Measurements from ENCODE around the gene NPLOC4. TPM values are rescaled to one million over a fixed set of nuclear protein-coding genes. Genes with fewer than 3 reads are reported as not detected.

NPLOC4 gene
- 100 to 1,000 TPM in 2 of 6 donors, 10 to 100 TPM in 4; 59.9 to 373 (median 87.4) TPM for total RNA-seq

DNA sequence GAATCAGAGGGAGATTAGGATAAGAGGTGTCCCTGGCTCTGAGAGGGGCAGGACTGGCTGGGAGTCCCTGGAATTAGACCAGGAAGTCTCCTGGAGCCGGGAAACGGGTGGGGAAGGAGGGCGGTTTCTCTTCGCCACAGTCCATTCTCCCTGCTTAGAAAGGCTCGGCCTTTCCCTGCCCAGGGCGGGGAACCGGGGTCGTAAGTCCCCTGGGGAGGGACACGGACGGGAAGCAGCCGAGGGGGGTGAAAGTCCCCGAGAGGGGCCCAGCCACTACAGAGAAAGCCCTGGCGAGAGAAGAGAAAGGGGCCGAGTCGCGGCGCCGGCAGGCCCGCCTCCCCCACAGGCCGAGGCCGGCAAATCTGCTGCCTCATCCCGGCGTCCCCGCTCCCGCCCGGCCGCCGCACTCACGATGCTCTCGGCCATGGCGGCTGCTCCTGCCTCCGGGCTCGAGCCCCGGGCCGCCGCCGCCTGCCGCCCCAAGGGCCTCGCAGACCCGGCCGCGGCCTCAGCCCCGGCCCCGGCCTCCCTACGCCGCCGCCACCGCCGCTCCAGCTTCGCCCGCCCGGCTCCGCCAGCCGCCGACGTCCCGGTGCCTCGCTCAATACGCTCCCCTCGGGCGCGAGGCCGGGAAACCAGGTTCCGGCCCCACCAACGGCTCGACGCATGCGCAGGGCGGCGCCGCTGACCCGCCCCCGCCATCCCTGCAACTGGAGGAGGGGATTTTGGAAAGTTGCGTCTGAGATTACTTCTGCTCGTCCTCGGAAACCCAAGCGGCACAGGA is at the start of gene NPLOC4, which contains the start of gene TSPAN10:
Gene NPLOC4 (minus strand): TSS at position 608 of the 784 bp plus-strand sequence. CDS start 182 bp downstream, at position 426.
Gene TSPAN10 (plus strand): TSS at position 692 of the 784 bp plus-strand sequence. CDS start 5,217 bp downstream, outside the sequence.
- Histone ChIP-seq H3K9me3 (no peaks in the 10 kb centered on the region), H3K27me3 (no peaks in the 10 kb centered on the region), H3K4me1 (peaks cover 27 to 36% (median 31%) of the 10 kb centered on the region in 4 donors), H3K27ac (peak within 1 kb of the TSS; percentile 89 to 97 (median 94)), H3K36me3 (peaks cover 0 to 2% (median 0%) of the 10 kb centered on the region in 4 donors), H3K4me3 (peak within 1 kb of the TSS; percentile 45 to 96 (median 90))
- WGBS, 2 donors, result 0% methylated on average over 6 to 30 of the region's 77 CpGs
- TF ChIP-seq EP300 (IDR thresholded peaks at IDR 0.05) (peak in 1 of 4 donors; percentile 73), CTCF (IDR thresholded peaks at IDR 0.05) (peak in 2 of 6 experiments; percentile 24 to 28), POLR2AphosphoS5 (IDR thresholded peaks at IDR 0.05) (peak; percentile 88), POLR2A (IDR thresholded peaks at IDR 0.05) (peak in 3 of 4 donors; percentile 63 to 88 (median 87))
- DNase-seq (peak; percentile 88 to 98), ATAC-seq (ENCODE audit: low FRiP score in 2 of 2) (peak; percentile 87 to 96)

DNA sequence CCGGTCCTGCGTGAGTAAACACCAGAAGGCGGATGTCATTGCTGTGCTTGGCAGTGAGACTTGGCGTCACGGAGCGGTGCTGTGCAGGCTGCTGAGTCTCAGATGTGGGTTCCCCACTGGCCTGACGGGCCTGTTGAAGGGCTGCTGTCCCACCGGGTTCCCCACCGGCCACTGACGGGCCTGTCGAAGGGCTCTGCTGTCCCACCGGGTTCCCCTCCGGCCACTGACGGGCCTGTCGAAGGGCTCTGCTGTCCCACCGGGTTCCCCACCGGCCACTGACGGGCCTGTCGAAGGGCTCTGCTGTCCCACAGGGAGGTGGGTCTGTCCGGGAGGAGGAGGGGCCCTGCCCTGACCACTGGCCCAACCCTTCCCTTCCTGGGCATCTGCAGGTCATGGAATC is 49.7 kb upstream of the NPLOC4 start:
- H3K27me3 ChIP-seq, result no peaks in the 10 kb centered on the region
- no peaks in the 10 kb centered on the region for H3K9me3 ChIP-seq
- H3K27ac ChIP-seq, result no peak overlapping the region
- H3K36me3 ChIP-seq, result peaks cover 23 to 67% (median 59%) of the 10 kb centered on the region in 4 donors
- TF ChIP-seq POLR2A (IDR thresholded peaks at IDR 0.05), result no peak
- no peak for TF ChIP-seq POLR2AphosphoS5 (IDR thresholded peaks at IDR 0.05)
- TF ChIP-seq CTCF (IDR thresholded peaks at IDR 0.05), result no peak
- no peak for TF ChIP-seq EP300 (IDR thresholded peaks at IDR 0.05)
- 90 to 94% methylated on average over 9 to 18 of the region's 20 CpGs for WGBS, 2 donors
- ATAC-seq (ENCODE audit: low FRiP score in 2 of 2) (no peak), DNase-seq (peak in 1 of 2 donors; percentile 58)
- no peak overlapping the region for H3K4me3 ChIP-seq
- peaks cover 22 to 38% (median 28%) of the 10 kb centered on the region in 4 donors for H3K4me1 ChIP-seq

GRCh38 chr17:81685108-81685507 is 48.2 kb upstream of the NPLOC4 start:
- Histone ChIP-seq H3K36me3 (peaks cover 18 to 60% (median 44%) of the 10 kb centered on the region in 4 donors), H3K4me1 (peaks cover 22 to 38% (median 28%) of the 10 kb centered on the region in 4 donors), H3K27me3 (no peaks in the 10 kb centered on the region), H3K9me3 (no peaks in the 10 kb centered on the region), H3K4me3 (peak overlapping the region; percentile 7 to 100 (median 90)), H3K27ac (peak overlapping the region in 3 of 4 donors; percentile 82 to 93 (median 91))
- no peak for DNase-seq
- ATAC-seq (ENCODE audit: low FRiP score in 2 of 2), result no peak
- TF ChIP-seq POLR2AphosphoS5 (IDR thresholded peaks at IDR 0.05) (no peak), CTCF (IDR thresholded peaks at IDR 0.05) (no peak), POLR2A (IDR thresholded peaks at IDR 0.05) (no peak), EP300 (IDR thresholded peaks at IDR 0.05) (no peak)
- WGBS, 2 donors, result 77 to 92% methylated on average over 8 to 11 of the region's 12 CpGs

- Histone ChIP-seq H3K4me3 (peak overlapping the region; percentile 85 to 100 (median 90)), H3K36me3 (peaks cover 18 to 53% (median 37%) of the 10 kb centered on the region in 4 donors), H3K27ac (peak overlapping the region; percentile 82 to 93 (median 88)), H3K4me1 (peaks cover 22 to 38% (median 28%) of the 10 kb centered on the region in 4 donors), H3K9me3 (no peaks in the 10 kb centered on the region), H3K27me3 (no peaks in the 10 kb centered on the region)
- TF ChIP-seq POLR2A (IDR thresholded peaks at IDR 0.05), result no peak
- no peak for TF ChIP-seq POLR2AphosphoS5 (IDR thresholded peaks at IDR 0.05)
- TF ChIP-seq CTCF (IDR thresholded peaks at IDR 0.05), result no peak
- no peak for TF ChIP-seq EP300 (IDR thresholded peaks at IDR 0.05)
- WGBS, 2 donors, result 0 to 2% methylated on average over 7 to 16 of the region's 16 CpGs
- DNase-seq (no peak), ATAC-seq (ENCODE audit: low FRiP score in 2 of 2) (peak in 1 of 2 donors; percentile 70)
Measured at GRCh38 chr17:81684442-81684911, 47.6 kb upstream of the NPLOC4 start.
